Mesodermal cell (in vitro differentiated cells): ENCODE data around the gene ZNF883. TPM values are rescaled to one million over a fixed set of nuclear protein-coding genes. Genes with fewer than 3 reads are reported as not detected.
"Not testable (repeated sequence)": the region's sequence is repeated elsewhere in the genome, so short reads cannot be mapped to it uniquely, and the experiment has no call there.

ENCODE experiments used
- H3K27ac ChIP-seq: 2 replicates; pipeline ENCODE4 v1.7.0; 2013; ENCODE audit warnings: mild to moderate bottlenecking, low read depth, low read length, moderate library complexity; ENCODE audit not compliant: severe bottlenecking
- H3K36me3 ChIP-seq: 2 replicates; pipeline ENCODE4 v1.7.1; 2013; ENCODE audit warnings: mild to moderate bottlenecking, low read length, moderate library complexity; ENCODE audit not compliant: control insufficient read depth, insufficient read depth
- H3K4me1 ChIP-seq: one replicate; pipeline ENCODE4 v1.7.1; 2013; ENCODE audit warnings: mild to moderate bottlenecking, low read length; ENCODE audit not compliant: insufficient read depth, control insufficient read depth, poor library complexity, severe bottlenecking
- H3K4me3 ChIP-seq: 2 replicates; pipeline ENCODE4 v1.7.0; 2013; ENCODE audit warnings: low read length, control low read depth, mild to moderate bottlenecking; ENCODE audit not compliant: insufficient read depth, poor library complexity, severe bottlenecking; ENCODE audit errors: extremely low read depth
- H3K9me3 ChIP-seq: 2 replicates; pipeline ENCODE4 v1.7.1; 2013; ENCODE audit warnings: mild to moderate bottlenecking, low read length, moderate library complexity; ENCODE audit not compliant: control insufficient read depth
- WGBS, 2 experiments: methylation state at CpG; one replicate each; pipeline ENCODE4 v1.1.5; 2013; ENCODE audit warnings: missing lambda C conversion rate in 2 of 2; ENCODE audit not compliant: insufficient coverage in 2 of 2; 5-methylcytosine and 5-hydroxymethylcytosine counted together
- polyA plus RNA-seq, 2 experiments: library from polyadenylated mRNA; stranded (reverse); fragments of 50-300 nt; gene quantifications; one replicate each; pipeline ENCODE4 v1.2.3, GENCODE V29; 2013

ZNF883 gene
- polyA plus RNA-seq (2013, experiment 1 of 2), result 2.6 TPM
- 1.8 TPM for polyA plus RNA-seq (2013, experiment 2 of 2)

GRCh38 chr9:113011911-113012381, at the start of gene ZNF883:
ZNF883 (minus strand) TSS chr9:113012192.
- Histone ChIP-seq H3K4me1 (no peaks in the 10 kb centered on the region), H3K27ac (no peak within 1 kb of the TSS), H3K9me3 (peaks cover 10% of the 10 kb centered on the region), H3K36me3 (no peaks in the 10 kb centered on the region), H3K4me3 (peak within 1 kb of the TSS; percentile 35)
- 14 to 20% methylated on average over 9 to 11 of the region's 30 CpGs for WGBS, 2 experiments

- H3K4me3 ChIP-seq, H3K4me1 ChIP-seq: not testable (repeated sequence)
- WGBS, 2 experiments, result 85 to 86% methylated on average over 11 to 12 of the region's 33 CpGs
Measured at GRCh38 chr9:113061072-113061850, 49.3 kb upstream of the ZNF883 start.

GRCh38 chr9:113059581-113060284, 47.7 kb upstream of the ZNF883 start:
- not testable (repeated sequence) for H3K27ac ChIP-seq, H3K4me3 ChIP-seq, H3K36me3 ChIP-seq, H3K4me1 ChIP-seq
- H3K9me3 ChIP-seq, result peaks cover 35% of the 10 kb centered on the region
- WGBS, 2 experiments, result 70 to 82% methylated on average over 22 to 26 of the region's 61 CpGs

More at GRCh38 chr9:113061072-113061850, 49.3 kb upstream of the ZNF883 start:
- H3K36me3 ChIP-seq, H3K27ac ChIP-seq: not testable (repeated sequence)
- H3K9me3 ChIP-seq, result peaks cover 23% of the 10 kb centered on the region

GRCh38 chr9:113057193-113057592, 45.2 kb upstream of the ZNF883 start:
- H3K4me1 ChIP-seq, result no peaks in the 10 kb centered on the region
- H3K36me3 ChIP-seq, result no peaks in the 10 kb centered on the region
- WGBS, 2 experiments, result 93 to 100% methylated on average over 1 to 3 of the region's 5 CpGs
- H3K9me3 ChIP-seq, result peaks cover 58% of the 10 kb centered on the region
- H3K27ac ChIP-seq, result no peak overlapping the region
- peak overlapping the region; percentile 80 for H3K4me3 ChIP-seq

- WGBS, 2 experiments, result 2 to 8% methylated on average over 53 to 57 of the region's 62 CpGs
- Histone ChIP-seq H3K4me1 (no peaks in the 10 kb centered on the region), H3K4me3 (peak within 1 kb of the TSS; percentile 80), H3K27ac (peak within 1 kb of the TSS; percentile 84), H3K9me3 (peaks cover 66% of the 10 kb centered on the region), H3K36me3 (no peaks in the 10 kb centered on the region)
Measured at GRCh38 chr9:113056191-113057106, 44.5 kb upstream of the ZNF883 start, which contains the start of gene ZFP37. ZFP37 (minus strand) TSS chr9:113056724; CDS start chr9:113056688, 36 bp downstream.

GRCh38 chr9:113042884-113043657, 31.1 kb upstream of the ZNF883 start:
- H3K27ac ChIP-seq, result no peak overlapping the region
- H3K9me3 ChIP-seq, result peaks cover 68% of the 10 kb centered on the region
- no peaks in the 10 kb centered on the region for H3K4me1 ChIP-seq
- WGBS, 2 experiments, result 100% methylated on average over 1 of the region's 4 CpGs; no CpG with 5 or more reads in 1 of the 2 experiments
- peaks cover 42% of the 10 kb centered on the region for H3K36me3 ChIP-seq
- no peak overlapping the region for H3K4me3 ChIP-seq

GRCh38 chr9:113026200-113026599, 14.2 kb upstream of the ZNF883 start:
- H3K9me3 ChIP-seq, result peaks cover 15% of the 10 kb centered on the region
- H3K27ac ChIP-seq, result no peak overlapping the region
- WGBS, 2 experiments, result no CpG with 5 or more reads among the region's 1 CpG
- H3K4me3 ChIP-seq, result no peak overlapping the region
- H3K4me1 ChIP-seq, result no peaks in the 10 kb centered on the region
- no peaks in the 10 kb centered on the region for H3K36me3 ChIP-seq

- 82% methylated on average over 2 of the region's 3 CpGs; no CpG with 5 or more reads in 1 of the 2 experiments for WGBS, 2 experiments
- H3K27ac ChIP-seq, result no peak overlapping the region
- no peaks in the 10 kb centered on the region for H3K36me3 ChIP-seq
- H3K9me3 ChIP-seq, result peaks cover 17% of the 10 kb centered on the region
- no peak overlapping the region for H3K4me3 ChIP-seq
- no peaks in the 10 kb centered on the region for H3K4me1 ChIP-seq
Measured at GRCh38 chr9:113018247-113018646, 6.3 kb upstream of the ZNF883 start.

- H3K9me3 ChIP-seq, result peaks cover 12% of the 10 kb centered on the region
- WGBS, 2 experiments, result 80% methylated on average over 2 of the region's 9 CpGs; no CpG with 5 or more reads in 1 of the 2 experiments
- no peak overlapping the region for H3K27ac ChIP-seq
- H3K4me3 ChIP-seq, result no peak overlapping the region
- H3K36me3 ChIP-seq, result no peaks in the 10 kb centered on the region
- no peaks in the 10 kb centered on the region for H3K4me1 ChIP-seq
Measured at GRCh38 chr9:113012492-113012891, 500 bp upstream of the ZNF883 start.
